Transverse colon (tissue), 4 donors: ENCODE measurements around the gene CAB39L. TPM values are rescaled to one million over a fixed set of nuclear protein-coding genes. Genes with fewer than 3 reads are reported as not detected.
A peak's percentile ranks its signal among the peaks of the same experiment; 100 is the strongest.

Experiments
- DNase-seq: peaks from one replicate; pipeline ENCODE4 v3.0.0-alpha.2; 2019
- H3K27ac ChIP-seq, 4 donors: fragments of 200-600 bp; sonication (generic); 2 replicates each; pipeline ENCODE4 v1.5.1; 2016 to 2018; ENCODE audit warnings: inconsistent platforms in 4 of 4
- H3K27me3 ChIP-seq: fragments of 200-600 bp; sonication (generic); 2 replicates; pipeline ENCODE4 v1.5.1; 2017; ENCODE audit warnings: inconsistent platforms
- H3K36me3 ChIP-seq, 4 donors: fragments of 200-600 bp; sonication (generic); 2 replicates each; pipeline ENCODE4 v1.5.1; 2017 to 2019; ENCODE audit warnings: inconsistent platforms in 4 of 4
- H3K4me1 ChIP-seq, 4 donors: fragments of 200-600 bp; sonication (generic); 2 replicates each; pipeline ENCODE4 v1.5.1; 2017 to 2020; ENCODE audit warnings: inconsistent platforms in 4 of 4
- H3K4me3 ChIP-seq, 4 donors: fragments of 200-600 bp; sonication (generic); 1 replicate in 1 of 4; 2 replicates in 3 of 4; pipeline versions ENCODE4 v1.5.1 to v1.6.1; 2017 to 2019; ENCODE audit warnings: inconsistent platforms in 4 of 4
- H3K9me3 ChIP-seq, 2 donors: fragments of 200-600 bp; sonication (generic); 2 replicates each; pipeline ENCODE4 v1.5.1; 2017 to 2019; ENCODE audit warnings: inconsistent platforms in 2 of 2
- EP300 ChIP-seq: sonication (generic); formaldehyde crosslinking; IDR thresholded peaks from one replicate; pipeline ENCODE4 v1.6.1; 2017; ENCODE audit warnings: antibody characterized with exemption, low read depth
- POLR2A ChIP-seq: fragments of 450-650 bp; IDR thresholded peaks from one replicate; pipeline ENCODE4 v1.6.1; 2016; ENCODE audit warnings: antibody characterized with exemption, mild to moderate bottlenecking, moderate library complexity
- POLR2AphosphoS5 ChIP-seq, 3 donors: sonication (generic); formaldehyde crosslinking; IDR thresholded peaks; one replicate each; pipeline ENCODE4 v1.6.1; 2016; ENCODE audit warnings: antibody characterized with exemption in 3 of 3
- WGBS, 2 donors: methylation state at CpG; one replicate each; pipeline ENCODE4 v1.1.5; 2018; ENCODE audit warnings: low coverage in 1 of 2; 5-methylcytosine and 5-hydroxymethylcytosine counted together
- in situ Hi-C, 4 donors: fragments of 200-750 bp; cut with MboI; loops; one replicate each; pipeline versions ENCODE4 v1.15.0 to v1.15.1; 2017; ENCODE audit warnings: low sequenced_read_pairs in 3 of 4, low pct_ligation_motif_present in 1 of 4, low pct_unique_long_range_greater_than_20kb in 1 of 4
- intact Hi-C: fragments of 100-400 bp; cut with DNase I; formaldehyde crosslinking; loops from one replicate; pipeline ENCODE4 v1.15.1; 2023; ENCODE audit warnings: low total_unique reads
- total RNA-seq, 4 donors: library from RNA; depleted of rRNA; stranded (reverse); fragments of >200 nt; gene quantifications; one replicate each; pipeline ENCODE4 v1.1.0, GENCODE V29; 2016
- TF ChIP-seq, protein P1 (sequence below), 5 experiments: fragments of 200-600 bp in 3 of 5; fragments of 450-650 bp in 2 of 5; sonication (generic) in 3 of 5; IDR thresholded peaks; 1 replicate in 2 of 5; 2 replicates in 3 of 5; pipeline ENCODE4 v1.5.1; 2016 to 2017; ENCODE audit warnings: antibody characterized with exemption in 5 of 5, inconsistent platforms in 3 of 5, mild to moderate bottlenecking in 2 of 5, moderate library complexity in 1 of 5

Gene CAB39L
- total RNA-seq, 4 donors from 2014 or later = 23.5 to 36.7 (median 25.4) TPM

DNA sequence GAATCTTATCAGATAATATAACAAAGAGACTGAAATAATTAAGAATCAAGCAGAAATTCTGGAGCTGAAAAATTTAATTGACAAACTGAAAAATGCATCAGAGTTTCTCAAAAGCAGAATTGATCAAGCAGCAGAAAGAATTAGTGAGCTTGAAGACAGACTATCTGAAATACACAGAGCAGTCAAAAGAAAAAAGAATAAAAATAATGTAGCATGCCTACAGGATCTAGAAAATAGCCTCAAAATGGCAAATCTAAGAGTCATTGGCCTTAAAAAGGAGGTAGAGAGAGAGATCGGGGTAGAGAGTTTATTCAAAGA lies 39.2 kb downstream of the CAB39L start:
- Histone ChIP-seq H3K36me3 (no peaks in the 10 kb centered on the region), H3K27ac (peak overlapping the region in 1 of 4 donors; percentile 88), H3K4me3 (no peak overlapping the region), H3K4me1 (peaks cover 0 to 20% (median 8%) of the 10 kb centered on the region in 4 donors), H3K9me3 (peaks cover 10 to 12% of the 10 kb centered on the region in 2 donors), H3K27me3 (no peaks in the 10 kb centered on the region)
- intact Hi-C loops = no loop called here
- TF ChIP-seq, protein P1, sequence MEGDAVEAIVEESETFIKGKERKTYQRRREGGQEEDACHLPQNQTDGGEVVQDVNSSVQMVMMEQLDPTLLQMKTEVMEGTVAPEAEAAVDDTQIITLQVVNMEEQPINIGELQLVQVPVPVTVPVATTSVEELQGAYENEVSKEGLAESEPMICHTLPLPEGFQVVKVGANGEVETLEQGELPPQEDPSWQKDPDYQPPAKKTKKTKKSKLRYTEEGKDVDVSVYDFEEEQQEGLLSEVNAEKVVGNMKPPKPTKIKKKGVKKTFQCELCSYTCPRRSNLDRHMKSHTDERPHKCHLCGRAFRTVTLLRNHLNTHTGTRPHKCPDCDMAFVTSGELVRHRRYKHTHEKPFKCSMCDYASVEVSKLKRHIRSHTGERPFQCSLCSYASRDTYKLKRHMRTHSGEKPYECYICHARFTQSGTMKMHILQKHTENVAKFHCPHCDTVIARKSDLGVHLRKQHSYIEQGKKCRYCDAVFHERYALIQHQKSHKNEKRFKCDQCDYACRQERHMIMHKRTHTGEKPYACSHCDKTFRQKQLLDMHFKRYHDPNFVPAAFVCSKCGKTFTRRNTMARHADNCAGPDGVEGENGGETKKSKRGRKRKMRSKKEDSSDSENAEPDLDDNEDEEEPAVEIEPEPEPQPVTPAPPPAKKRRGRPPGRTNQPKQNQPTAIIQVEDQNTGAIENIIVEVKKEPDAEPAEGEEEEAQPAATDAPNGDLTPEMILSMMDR (IDR thresholded peaks at IDR 0.05) = no peak
- TF ChIP-seq EP300 (no peak), POLR2A (no peak), POLR2AphosphoS5 (IDR thresholded peaks at IDR 0.05) (no peak)
- in situ Hi-C loops = no loop called here
- 68% methylated on average over 1 of the region's 1 CpG; no CpG with 5 or more reads in 1 of the 2 donors for WGBS, 2 donors
- no peak for DNase-seq

DNA sequence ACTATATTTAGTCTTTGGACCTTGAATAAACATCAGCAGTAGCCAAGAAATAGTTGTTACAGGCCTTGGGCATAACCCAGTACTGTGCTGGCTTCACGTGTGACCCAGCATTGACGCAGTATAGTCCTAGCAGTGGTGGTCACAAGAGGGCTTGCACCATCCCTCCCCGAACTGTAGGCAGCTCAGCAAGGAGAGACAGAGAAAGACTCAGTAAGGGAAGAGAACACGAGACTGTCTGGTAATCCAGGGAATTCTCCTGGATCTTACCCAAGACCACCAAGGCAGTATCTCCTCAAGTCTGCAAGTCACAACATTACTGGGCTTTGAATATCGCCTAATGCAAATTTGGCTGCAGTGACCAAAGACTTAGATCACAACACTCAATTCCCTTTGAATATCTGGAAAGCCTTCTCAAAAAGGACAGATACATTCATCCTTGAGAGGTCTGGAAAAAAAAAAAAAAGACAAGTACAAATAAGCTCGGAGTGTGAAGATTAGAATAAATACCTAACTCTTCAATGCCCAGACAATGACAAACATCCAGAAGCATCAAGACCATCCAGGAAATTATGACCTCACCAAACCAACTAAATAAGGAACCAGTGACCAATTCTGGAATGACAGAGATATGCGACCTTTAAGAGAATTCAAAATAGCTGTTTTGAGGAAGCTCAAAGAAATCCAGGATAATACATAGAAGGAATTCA lies 39.7 kb downstream of the CAB39L start:
- Histone ChIP-seq H3K27me3 (no peaks in the 10 kb centered on the region), H3K36me3 (no peaks in the 10 kb centered on the region), H3K4me1 (peaks cover 4 to 20% (median 8%) of the 10 kb centered on the region in 4 donors), H3K9me3 (peaks cover 10 to 12% of the 10 kb centered on the region in 2 donors), H3K27ac (peak overlapping the region in 2 of 4 donors; percentile 30 to 88), H3K4me3 (no peak overlapping the region)
- 77 to 81% methylated on average over 6 to 7 of the region's 7 CpGs for WGBS, 2 donors
- DNase-seq = no peak
- TF ChIP-seq POLR2A = no peak
- TF ChIP-seq, protein P1 (IDR thresholded peaks at IDR 0.05) = no peak
- in situ Hi-C loops (no loop called here), intact Hi-C loops (no loop called here)

DNA sequence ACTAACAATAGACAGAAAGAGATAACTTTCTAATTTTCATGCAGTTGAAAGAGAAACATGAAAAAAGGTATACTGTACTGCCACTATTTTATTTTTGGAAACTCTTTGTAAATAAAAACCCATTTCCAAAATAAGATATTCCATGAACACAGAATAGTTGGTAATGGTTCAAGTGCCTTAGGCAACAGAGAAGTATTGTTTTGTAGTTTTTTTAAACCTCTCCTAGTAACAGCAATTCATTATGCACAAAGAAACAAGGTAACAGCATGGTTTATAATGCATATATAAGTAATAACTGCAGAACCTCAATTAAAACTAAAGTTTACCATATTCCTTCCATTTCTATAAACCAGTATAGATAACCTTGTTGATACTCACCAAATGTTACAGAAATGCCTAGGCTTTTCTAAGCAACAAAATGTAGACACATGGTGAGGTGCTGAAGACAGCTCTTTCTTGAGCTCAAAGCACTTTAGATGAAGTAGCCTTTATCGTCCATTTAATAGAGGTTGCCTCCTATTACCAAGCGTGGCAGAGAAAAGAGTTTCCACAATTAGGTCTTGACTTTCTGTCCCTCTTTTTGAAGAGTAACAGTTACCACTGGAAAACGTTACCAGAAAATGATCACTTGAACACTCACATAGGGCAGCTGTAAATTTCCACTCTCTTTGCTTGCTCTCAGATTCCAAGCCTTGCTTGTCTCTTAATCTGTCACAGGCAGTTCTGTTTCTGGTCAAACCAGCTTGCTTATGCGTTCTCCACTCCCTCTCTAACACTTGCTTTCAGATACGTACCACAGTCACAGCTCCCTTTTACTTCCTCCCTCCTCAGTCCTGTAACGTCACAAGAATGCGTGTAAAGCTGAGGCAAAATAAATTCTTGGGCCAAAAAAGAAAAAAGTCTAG lies 42.9 kb downstream of the CAB39L start:
- intact Hi-C loops = no loop called here
- DNase-seq = peak; percentile 22
- Histone ChIP-seq H3K27ac (peak overlapping the region; percentile 81 to 92 (median 88)), H3K4me3 (peak overlapping the region; percentile 23 to 44 (median 28)), H3K27me3 (no peaks in the 10 kb centered on the region), H3K4me1 (peaks cover 4 to 20% (median 8%) of the 10 kb centered on the region in 4 donors), H3K36me3 (no peaks in the 10 kb centered on the region), H3K9me3 (peaks cover 10 to 12% of the 10 kb centered on the region in 2 donors)
- in situ Hi-C loops = no loop called here
- WGBS, 2 donors = 9 to 17% methylated on average over 6 to 7 of the region's 7 CpGs
- no peak for TF ChIP-seq EP300
- TF ChIP-seq POLR2A = peak; percentile 56
- TF ChIP-seq POLR2AphosphoS5 (IDR thresholded peaks at IDR 0.05) = peak; percentile 80 to 92 (median 87)

DNA sequence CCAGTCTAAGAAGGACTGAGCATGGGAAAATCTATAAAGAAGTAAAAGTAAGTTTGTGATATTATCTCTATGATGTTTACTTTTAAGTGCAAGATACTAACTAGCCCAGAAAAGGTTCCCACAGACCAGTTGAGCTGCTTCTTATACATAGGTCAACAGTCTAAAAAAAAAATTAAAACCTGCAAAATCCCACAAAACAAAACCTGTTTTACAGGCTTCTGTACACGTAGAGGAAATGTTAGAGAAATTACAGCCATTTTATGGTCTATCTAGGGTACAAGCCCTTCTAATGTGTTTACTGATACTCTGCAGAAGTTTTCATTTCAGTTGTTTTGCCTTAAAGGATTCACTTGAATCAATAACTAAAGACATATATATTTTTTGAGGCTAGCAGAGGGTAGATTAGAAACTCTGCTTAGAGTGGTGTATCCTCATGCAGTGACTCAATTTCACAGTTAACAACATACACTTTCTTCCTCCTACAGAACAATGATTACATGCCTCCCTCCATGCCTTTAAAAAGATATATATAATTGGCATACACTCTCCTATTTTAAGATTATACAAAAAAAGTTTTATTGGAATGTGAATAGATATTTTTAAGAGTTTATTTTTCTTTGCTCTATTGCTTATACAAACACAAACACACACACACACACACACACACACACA lies 43.9 kb downstream of the CAB39L start:
- Histone ChIP-seq H3K27me3 (no peaks in the 10 kb centered on the region), H3K4me3 (peak overlapping the region; percentile 18 to 44 (median 24)), H3K4me1 (peaks cover 4 to 20% (median 10%) of the 10 kb centered on the region in 4 donors), H3K9me3 (peaks cover 6 to 10% of the 10 kb centered on the region in 2 donors), H3K27ac (peak overlapping the region; percentile 81 to 92 (median 88)), H3K36me3 (no peaks in the 10 kb centered on the region)
- intact Hi-C loops (loop anchor here (2.0 kb wide), 1 partner anchor 87 kb away; no protein-coding TSS in a partner anchor), in situ Hi-C loops (no loop called here)
- DNase-seq = no peak
- 35 to 67% methylated on average over 1 of the region's 1 CpG for WGBS, 2 donors
- no peak for TF ChIP-seq EP300
- TF ChIP-seq POLR2A = no peak
